IPS DF 19.7 (cell line): Measurements from ENCODE around the gene OCSTAMP.
A peak's percentile ranks its signal among the peaks of the same experiment; 100 is the strongest.

Experiments used
- DNase-seq: peaks from one replicate; pipeline ENCODE4 v3.0.0-alpha.2; 2013; ENCODE audit warnings: low read depth, low spot score

Gene OCSTAMP, protein sequence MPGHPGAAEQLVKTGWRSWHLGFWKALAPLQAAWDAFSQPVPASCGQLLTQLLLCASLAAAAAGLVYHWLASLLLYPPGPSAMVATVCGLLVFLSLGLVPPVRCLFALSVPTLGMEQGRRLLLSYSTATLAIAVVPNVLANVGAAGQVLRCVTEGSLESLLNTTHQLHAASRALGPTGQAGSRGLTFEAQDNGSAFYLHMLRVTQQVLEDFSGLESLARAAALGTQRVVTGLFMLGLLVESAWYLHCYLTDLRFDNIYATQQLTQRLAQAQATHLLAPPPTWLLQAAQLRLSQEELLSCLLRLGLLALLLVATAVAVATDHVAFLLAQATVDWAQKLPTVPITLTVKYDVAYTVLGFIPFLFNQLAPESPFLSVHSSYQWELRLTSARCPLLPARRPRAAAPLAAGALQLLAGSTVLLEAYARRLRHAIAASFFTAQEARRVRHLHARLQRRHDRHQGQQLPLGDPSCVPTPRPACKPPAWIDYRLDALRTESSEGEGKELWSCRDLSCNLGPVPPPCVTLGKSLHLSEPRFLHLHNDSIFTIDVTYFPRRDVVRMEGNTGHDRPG

DNA sequence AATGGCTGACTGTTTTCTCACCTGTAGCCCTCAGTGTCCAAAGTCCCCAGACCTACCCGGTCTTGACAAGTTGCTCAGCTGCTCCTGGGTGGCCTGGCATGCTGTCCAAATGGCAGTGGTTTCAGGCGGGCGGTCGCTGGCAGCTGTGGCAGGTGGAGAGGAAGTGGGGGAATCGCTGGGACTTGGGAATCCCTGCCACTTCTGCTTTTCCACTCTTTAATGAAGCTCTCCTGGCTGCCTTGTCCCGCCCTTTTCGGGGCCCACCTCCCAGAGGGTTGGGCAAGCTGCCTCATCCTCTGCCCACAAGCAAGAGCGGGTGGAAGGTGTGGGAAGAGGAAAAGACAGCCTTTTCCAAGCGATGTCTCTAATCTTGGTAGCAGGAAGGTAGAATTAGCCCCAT is at the start of gene OCSTAMP:
Gene OCSTAMP (minus strand): TSS at position 194 of the 400 bp plus-strand sequence. CDS start 94 bp downstream, at position 100.
- no peak for DNase-seq

GRCh38 chr20:46599227-46599987 is 49.0 kb upstream of the OCSTAMP start:
- DNase-seq = no peak

DNA sequence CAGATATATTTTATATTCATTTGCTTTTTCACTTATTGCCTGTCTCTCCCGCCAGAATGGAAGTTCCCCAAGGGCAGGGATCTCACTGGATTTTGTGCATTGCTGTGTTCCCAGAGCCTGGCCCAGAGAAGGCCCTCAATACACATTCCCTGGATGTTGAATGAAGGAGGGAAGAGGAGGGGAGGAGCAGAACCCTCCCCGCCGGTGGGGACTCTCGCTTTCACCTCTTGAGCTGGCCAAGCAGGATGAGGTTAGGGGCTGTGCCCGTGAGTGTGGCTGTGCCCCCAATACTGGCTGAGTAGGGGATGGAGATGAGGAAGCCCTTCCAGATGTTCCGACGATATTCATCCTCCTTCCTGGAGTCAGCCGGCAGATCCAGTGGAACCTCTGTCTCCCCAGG is 45.5 kb upstream of the OCSTAMP start:
- no peak for DNase-seq

DNA sequence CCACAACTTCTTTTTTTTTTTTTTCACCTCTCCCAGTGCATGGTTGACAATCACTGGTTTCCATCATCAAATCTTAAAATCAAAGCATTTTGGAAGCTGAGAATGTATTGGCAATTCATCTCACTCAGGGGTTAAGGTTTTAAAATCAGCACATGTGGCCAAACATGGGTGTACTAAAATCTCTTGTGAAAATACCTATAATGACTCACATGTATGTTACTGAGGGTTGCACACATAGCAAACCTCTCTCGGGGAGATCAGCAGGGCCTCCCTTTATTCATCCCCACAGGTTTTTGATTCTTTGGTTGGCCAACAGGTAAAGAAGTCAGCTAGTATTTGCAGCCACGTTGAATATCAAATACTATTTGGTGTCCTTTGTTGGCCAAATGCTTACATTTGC is 44.3 kb upstream of the OCSTAMP start:
- no peak for DNase-seq

GRCh38 chr20:46592580-46593362 is 42.3 kb upstream of the OCSTAMP start:
- no peak for DNase-seq

DNA sequence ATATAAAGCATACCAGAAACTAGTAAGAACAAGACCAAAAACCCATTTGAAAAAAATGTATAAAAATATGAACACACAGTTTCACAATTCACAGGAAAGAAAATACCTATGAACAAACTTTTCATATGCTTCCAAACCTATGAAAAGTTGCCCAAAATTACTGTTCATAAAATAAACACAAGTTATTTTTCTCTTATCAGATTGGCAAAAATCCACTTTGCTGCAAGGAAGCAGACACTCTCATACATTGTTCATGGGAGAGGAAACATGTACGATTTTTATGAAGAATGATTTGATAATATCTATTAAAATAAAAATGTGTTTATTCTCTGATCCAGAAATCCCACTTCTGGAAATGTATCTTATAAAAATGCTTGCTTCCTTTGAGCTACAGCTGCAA is 40.0 kb upstream of the OCSTAMP start:
- no peak for DNase-seq

DNA sequence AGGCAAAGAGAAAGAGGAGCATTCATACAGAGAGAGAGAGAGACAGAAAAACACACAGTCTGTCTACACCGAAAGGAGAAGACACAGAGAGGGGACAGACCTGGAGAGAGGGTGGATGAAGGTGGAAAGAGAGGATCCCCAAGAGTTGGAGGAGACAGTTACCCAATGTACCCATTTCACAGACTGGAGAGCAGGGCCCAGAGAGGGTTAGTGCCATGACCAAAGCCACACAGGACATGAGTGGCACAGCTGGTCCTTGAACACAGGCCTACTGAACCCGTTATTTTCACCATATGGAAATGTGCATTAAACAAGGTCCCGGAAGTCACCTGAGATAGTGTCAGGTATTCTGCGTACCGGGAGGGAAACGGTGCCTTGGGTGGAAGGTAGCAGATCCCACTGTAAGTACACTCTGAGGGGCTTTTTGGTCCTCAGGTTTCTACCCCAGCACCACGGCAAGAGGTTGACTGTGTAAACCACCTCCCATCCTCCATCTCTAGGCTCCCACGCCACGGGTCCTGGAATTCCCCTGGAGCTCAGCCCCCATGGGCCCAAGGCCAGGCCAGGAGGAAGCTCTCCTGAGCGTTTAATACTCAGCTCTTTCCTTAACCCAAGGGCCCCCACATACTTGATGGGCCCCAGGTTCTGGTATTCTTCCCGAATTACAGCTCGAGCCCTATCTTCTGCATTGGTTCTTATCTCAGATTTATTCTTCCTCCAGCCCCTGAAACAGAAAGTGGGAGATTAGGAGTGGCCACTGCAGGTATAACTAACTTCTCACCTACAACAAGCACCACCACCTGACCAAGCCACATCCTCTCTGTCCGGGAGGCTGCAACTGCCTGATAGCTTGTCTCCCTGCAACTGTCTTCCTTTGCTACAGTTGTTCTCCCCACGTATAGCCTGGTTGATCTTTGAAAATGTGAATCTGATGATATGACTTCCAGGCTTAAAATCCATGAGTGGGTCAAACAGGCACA is 38.4 kb upstream of the OCSTAMP start:
- DNase-seq = no peak

DNA sequence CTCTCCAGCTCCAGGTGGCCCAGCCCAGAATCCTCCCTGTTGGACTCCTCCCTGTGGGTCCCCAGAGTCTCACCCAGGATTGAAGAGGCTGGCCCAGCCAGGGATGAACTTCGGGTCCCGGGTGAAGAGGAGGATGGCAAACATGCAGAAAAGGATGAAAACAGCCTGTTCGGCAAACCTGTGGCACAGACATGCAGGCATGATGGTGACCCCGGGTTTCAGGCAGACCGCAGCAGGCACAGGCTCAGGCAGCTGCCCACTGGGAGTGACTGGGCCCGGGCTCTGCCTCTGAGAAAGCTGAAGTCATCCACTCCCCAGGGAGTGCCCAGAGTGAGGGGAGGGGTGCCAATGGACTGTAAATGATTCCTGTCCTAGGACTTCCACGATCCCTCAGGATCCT is 37.5 kb upstream of the OCSTAMP start:
- DNase-seq = no peak

- no peak for DNase-seq
Measured at GRCh38 chr20:46586724-46587123, 36.3 kb upstream of the OCSTAMP start.

GRCh38 chr20:46584508-46584907 is 34.1 kb upstream of the OCSTAMP start:
- DNase-seq = no peak

DNA sequence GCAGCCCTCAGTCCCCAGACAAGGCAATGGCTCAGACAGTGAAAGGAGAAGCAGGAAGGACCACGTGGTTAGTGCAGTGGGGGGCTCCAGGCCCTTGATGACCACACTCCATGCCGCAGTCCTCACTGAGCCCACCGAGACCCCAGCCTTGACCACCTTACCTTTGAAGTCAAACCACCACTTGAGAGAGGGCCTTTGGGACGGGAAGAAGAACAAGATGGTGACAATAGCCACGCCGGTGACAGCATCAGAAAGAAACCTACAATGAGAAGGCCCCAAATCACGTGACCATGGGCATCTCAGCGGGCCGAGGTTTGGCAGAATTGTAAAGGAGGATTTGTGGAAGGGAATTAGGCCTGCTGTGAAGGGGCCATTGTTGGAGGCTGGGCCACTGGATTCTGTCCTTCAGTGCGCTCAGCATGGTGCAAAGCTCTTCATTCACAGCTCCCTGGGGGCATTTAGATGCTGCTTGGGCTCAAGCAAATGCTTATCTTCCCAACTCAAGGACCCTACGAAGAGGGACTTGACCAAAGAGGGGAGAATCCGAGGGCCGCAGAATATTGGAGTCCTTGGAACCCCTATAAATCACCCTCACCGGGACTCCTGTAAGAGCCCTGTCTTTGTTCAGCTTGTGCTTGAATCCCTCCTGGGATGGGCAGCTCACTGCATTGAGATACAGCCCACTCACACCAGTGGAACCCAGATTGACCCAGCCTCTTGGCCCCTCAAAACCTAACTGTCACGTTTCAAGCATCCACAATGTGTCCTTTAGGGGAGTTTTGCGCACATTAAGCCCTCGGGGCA is 33.2 kb upstream of the OCSTAMP start:
- DNase-seq = peak; percentile 72

- no peak for DNase-seq
Measured at GRCh38 chr20:46582648-46583047, 32.2 kb upstream of the OCSTAMP start.

DNA sequence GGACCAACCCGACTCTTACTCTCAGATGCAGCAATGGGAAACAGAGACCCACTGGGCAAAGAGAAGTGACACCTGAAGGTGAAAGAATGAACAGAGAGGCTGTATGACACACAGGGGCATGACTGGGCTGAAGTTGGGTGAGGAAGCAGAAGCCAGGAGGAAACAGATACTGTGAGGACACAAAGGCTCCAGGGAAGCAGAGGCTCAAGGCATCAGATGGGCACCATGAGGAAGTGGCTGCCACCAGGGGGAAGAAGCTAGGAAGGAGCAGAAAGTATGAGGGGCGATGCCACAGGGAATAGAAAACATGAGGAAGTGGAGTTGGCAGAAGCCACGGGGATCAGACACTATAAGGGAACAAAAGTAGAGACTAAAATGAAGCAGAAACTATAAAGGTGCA is 30.9 kb upstream of the OCSTAMP start:
- no peak for DNase-seq

DNA sequence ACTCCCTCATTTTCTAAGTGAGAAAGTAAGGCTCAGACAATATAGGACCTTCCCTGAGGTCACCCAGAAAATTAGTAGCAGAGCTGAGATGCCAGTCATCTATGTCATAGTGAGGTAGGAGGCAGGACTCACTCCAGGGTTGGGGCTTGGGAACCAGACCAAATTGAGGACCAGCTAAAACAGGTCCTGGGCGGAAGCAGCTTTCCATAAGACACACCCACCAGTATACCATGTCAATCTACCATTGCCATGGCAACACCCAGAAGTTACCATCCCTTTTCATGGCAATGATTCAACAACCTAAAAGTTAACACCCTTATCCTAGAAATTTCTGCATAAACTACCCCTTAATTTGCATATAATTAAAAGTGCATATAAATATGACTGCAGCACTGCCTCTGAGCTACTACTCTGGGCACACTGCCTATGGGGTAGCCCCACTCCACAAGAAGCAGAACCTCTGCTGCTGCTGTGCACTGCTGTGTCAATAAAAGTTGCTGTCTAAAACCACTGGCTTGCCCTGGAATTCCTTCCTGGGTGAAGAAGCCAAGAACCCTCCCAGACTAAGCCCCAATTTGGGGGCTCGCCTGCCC is 30.3 kb upstream of the OCSTAMP start:
- no peak for DNase-seq

- no peak for DNase-seq
Measured at GRCh38 chr20:46578745-46579144, 28.3 kb upstream of the OCSTAMP start.

DNA sequence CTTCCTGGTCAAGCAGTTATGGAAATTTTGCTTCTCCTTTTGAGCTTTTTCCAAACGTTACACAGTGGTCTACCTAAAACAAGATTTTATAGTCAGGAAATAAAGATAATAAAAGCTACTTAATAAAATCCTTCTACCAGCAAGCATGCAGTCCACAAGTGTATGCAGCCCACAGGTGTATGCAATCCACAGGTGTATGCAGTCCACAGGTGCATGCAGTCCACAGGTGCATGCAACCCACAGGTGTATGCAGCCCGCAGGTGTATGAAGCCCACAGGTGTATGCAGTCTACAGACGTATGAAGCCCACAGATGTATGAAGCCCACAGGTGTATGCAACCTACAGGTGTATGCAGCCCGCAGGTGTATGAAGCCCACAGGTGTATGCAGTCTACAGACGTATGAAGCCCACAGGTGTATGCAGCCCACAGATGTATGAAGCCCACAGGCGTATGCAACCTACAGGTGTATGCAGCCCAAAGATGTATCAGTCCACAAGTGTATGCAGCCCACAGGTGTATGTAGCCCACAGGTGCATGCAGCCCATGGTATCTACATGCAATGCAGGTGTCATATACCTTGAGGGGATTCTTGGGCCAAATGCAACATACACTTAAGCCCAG is 26.4 kb upstream of the OCSTAMP start:
- no peak for DNase-seq

DNA sequence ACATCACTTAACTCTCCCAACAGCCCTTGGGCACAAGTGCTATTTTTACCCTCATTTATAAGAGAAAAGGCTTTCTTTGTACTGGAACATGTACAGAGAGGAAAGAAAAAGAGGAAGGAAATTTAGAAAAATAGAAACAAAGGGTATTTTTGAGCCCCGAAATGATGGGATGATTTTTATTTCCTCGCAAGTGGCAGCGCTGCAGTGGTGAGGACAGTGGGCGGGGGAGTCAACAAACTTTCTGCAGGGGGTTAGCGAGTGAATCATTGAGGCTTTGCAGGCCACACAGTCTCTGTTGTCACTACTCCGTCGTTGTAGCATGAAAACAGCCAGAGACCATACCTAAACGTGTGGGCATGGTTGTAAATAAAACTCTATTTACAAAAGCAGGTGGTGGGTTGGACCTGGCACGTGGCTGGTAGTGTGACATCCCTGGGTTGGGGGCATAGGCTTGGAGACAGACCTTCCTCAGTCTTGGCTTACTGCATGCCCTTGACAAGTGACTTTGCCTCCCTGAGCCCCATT is 25.5 kb upstream of the OCSTAMP start:
- no peak for DNase-seq

DNA sequence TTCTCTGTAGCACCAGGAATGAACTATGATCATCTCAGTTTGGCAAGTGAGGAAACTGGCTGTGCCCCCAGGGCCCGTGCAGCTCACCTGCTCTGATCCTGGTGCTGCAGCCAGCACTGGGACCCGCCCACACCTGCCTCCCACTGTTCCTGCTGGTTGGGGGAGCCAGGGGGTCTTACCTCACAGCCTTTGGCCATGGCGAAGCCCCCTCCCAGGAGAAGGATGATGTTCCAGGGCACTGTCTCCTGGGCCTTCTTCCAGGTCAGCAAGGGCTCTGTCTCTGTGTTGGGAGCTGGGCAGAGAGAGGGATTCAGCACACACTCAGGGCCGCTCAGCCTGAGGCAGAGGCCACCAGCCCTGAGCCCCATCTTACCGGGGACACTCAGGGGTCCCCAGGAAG is 24.9 kb upstream of the OCSTAMP start:
- no peak for DNase-seq
